ENCODE measurements around the gene TMEM45A. TPM values are rescaled to one million over a fixed set of nuclear protein-coding genes. Genes with fewer than 3 reads are reported as not detected.

Gene TMEM45A
- polyA plus RNA-seq, 1 donor from 2014 or later, result 2.4 TPM

GRCh38 chr3:100532411-100532810 lies 40.0 kb downstream of the TMEM45A start:
- Histone ChIP-seq H2AFZ (ENCODE audit: low read depth, low read length) (no peak overlapping the region), H3K79me2 (replicated peaks; ENCODE audit: insufficient read depth, low read length) (no peaks in the 10 kb centered on the region), H3K27me3 (ENCODE audit: insufficient read depth, low read depth, low read length) (no peaks in the 10 kb centered on the region), H3F3A (ENCODE audit: insufficient read depth, low read length, poor library complexity, severe bottlenecking) (no peaks in the 10 kb centered on the region), H3K4me3 (ENCODE audit: low read length) (no peak overlapping the region), H4K20me1 (ENCODE audit: insufficient read depth) (no peaks in the 10 kb centered on the region), H3K27ac (ENCODE audit: low read length) (no peak overlapping the region), H3K9me3 (ENCODE audit: low read length) (no peaks in the 10 kb centered on the region), H3K9me2 (ENCODE audit: insufficient read depth, low read length) (no peaks in the 10 kb centered on the region), H3K36me3 (ENCODE audit: insufficient read depth, low read length) (no peaks in the 10 kb centered on the region), H3K4me2 (ENCODE audit: low read length) (no peak overlapping the region), H3K9ac (ENCODE audit: low read length) (no peak overlapping the region)
- no peak for TF ChIP-seq SMC3 (conservative IDR thresholded peaks at IDR 0.05; ENCODE audit: poor library complexity)
- no peak for TF ChIP-seq EP300 (conservative IDR thresholded peaks at IDR 0.05; ENCODE audit: poor library complexity, severe bottlenecking)
- TF ChIP-seq CTCF (IDR thresholded peaks at IDR 0.05; ENCODE audit: poor library complexity, severe bottlenecking), result no peak
- TF ChIP-seq EZH2 (IDR thresholded peaks at IDR 0.05; ENCODE audit: borderline replicate concordance, insufficient read depth, low read length, poor library complexity, severe bottlenecking), result no peak
- TF ChIP-seq TAF1 (IDR thresholded peaks at IDR 0.05; ENCODE audit: low read depth), result no peak
- no peak for TF ChIP-seq REST (IDR thresholded peaks at IDR 0.05; ENCODE audit: borderline replicate concordance)
- TF ChIP-seq RAD21 (conservative IDR thresholded peaks at IDR 0.05), result no peak
- TF ChIP-seq MXI1 (conservative IDR thresholded peaks at IDR 0.05; ENCODE audit: poor library complexity, severe bottlenecking), result no peak
- no peak for TF ChIP-seq POLR2AphosphoS5 (IDR thresholded peaks at IDR 0.05)

- H3K4me3 ChIP-seq (ENCODE audit: low read length), result no peak overlapping the region
- H3K9ac ChIP-seq (ENCODE audit: low read length), result no peak overlapping the region
- no peak overlapping the region for H2AFZ ChIP-seq (ENCODE audit: low read depth, low read length)
- H3K36me3 ChIP-seq (ENCODE audit: insufficient read depth, low read length), result no peaks in the 10 kb centered on the region
- H4K20me1 ChIP-seq (ENCODE audit: insufficient read depth), result no peaks in the 10 kb centered on the region
- no peaks in the 10 kb centered on the region for H3K27me3 ChIP-seq (ENCODE audit: insufficient read depth, low read depth, low read length)
- H3K9me3 ChIP-seq (ENCODE audit: low read length), result no peaks in the 10 kb centered on the region
- no peak overlapping the region for H3K4me2 ChIP-seq (ENCODE audit: low read length)
- H3K9me2 ChIP-seq (ENCODE audit: insufficient read depth, low read length), result no peaks in the 10 kb centered on the region
- TF ChIP-seq EP300 (conservative IDR thresholded peaks at IDR 0.05; ENCODE audit: poor library complexity, severe bottlenecking), result no peak
- no peak for TF ChIP-seq RAD21 (conservative IDR thresholded peaks at IDR 0.05)
- no peak for TF ChIP-seq CTCF (IDR thresholded peaks at IDR 0.05; ENCODE audit: poor library complexity, severe bottlenecking)
- no peak for TF ChIP-seq TAF1 (IDR thresholded peaks at IDR 0.05; ENCODE audit: low read depth)
- no peak for TF ChIP-seq EZH2 (IDR thresholded peaks at IDR 0.05; ENCODE audit: borderline replicate concordance, insufficient read depth, low read length, poor library complexity, severe bottlenecking)
- no peak for TF ChIP-seq REST (IDR thresholded peaks at IDR 0.05; ENCODE audit: borderline replicate concordance)
- TF ChIP-seq SMC3 (conservative IDR thresholded peaks at IDR 0.05; ENCODE audit: poor library complexity), result no peak
- TF ChIP-seq POLR2AphosphoS5 (IDR thresholded peaks at IDR 0.05), result no peak
- no peak for TF ChIP-seq MXI1 (conservative IDR thresholded peaks at IDR 0.05; ENCODE audit: poor library complexity, severe bottlenecking)
- H3F3A ChIP-seq (ENCODE audit: insufficient read depth, low read length, poor library complexity, severe bottlenecking), result no peaks in the 10 kb centered on the region
- no peak overlapping the region for H3K27ac ChIP-seq (ENCODE audit: low read length)
- H3K79me2 ChIP-seq (replicated peaks; ENCODE audit: insufficient read depth, low read length), result no peaks in the 10 kb centered on the region
These were observed 40.8 kb downstream of the TMEM45A start for GRCh38 chr3:100533176-100533575.

Data from neural cell (in vitro differentiated cells).